Measurements from ENCODE around the gene GPR107.

The GPR107 gene

DNA sequence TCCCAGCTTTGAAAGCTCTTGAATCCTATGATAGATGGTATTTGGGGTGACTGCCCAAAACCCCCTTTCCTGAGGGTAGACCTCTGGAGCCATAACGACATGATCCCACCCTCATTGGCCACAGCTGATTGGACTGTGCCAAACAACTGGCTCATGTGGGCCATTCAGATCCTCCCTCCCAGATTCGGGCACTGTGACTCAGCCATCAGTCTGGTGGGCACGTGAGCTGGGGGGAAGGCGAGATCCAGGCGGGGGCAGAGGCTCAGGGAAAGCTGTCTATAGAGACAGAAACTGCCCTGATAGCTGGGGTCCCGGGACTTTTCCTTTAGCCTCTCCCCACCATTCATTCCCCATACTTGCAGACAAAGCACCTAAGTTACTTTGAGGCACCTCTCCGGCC is 103.4 kb downstream of the GPR107 start:
- no peak overlapping the region for H2AFZ ChIP-seq (ENCODE audit: low read depth)
- H3K36me3 ChIP-seq (ENCODE audit: insufficient read depth): no peaks in the 10 kb centered on the region
- H3K27me3 ChIP-seq (ENCODE audit: insufficient read depth, low read depth): no peaks in the 10 kb centered on the region
- no peak overlapping the region for H3K4me2 ChIP-seq
- TF ChIP-seq, protein P1, sequence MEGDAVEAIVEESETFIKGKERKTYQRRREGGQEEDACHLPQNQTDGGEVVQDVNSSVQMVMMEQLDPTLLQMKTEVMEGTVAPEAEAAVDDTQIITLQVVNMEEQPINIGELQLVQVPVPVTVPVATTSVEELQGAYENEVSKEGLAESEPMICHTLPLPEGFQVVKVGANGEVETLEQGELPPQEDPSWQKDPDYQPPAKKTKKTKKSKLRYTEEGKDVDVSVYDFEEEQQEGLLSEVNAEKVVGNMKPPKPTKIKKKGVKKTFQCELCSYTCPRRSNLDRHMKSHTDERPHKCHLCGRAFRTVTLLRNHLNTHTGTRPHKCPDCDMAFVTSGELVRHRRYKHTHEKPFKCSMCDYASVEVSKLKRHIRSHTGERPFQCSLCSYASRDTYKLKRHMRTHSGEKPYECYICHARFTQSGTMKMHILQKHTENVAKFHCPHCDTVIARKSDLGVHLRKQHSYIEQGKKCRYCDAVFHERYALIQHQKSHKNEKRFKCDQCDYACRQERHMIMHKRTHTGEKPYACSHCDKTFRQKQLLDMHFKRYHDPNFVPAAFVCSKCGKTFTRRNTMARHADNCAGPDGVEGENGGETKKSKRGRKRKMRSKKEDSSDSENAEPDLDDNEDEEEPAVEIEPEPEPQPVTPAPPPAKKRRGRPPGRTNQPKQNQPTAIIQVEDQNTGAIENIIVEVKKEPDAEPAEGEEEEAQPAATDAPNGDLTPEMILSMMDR (conservative IDR thresholded peaks at IDR 0.05; ENCODE audit: low read depth, low read length): no peak
- no peak overlapping the region for H3K27ac ChIP-seq
- no peaks in the 10 kb centered on the region for H3K79me2 ChIP-seq (ENCODE audit: insufficient read depth, low read depth)
- no peak overlapping the region for H3K4me3 ChIP-seq (IDR thresholded peaks at IDR 0.05; ENCODE audit: insufficient read depth, low read depth, low read length)
- no peak overlapping the region for H3K9ac ChIP-seq
- no peaks in the 10 kb centered on the region for H3K4me1 ChIP-seq (ENCODE audit: low read depth, poor library complexity, severe bottlenecking)
- no peaks in the 10 kb centered on the region for H4K20me1 ChIP-seq (ENCODE audit: insufficient read depth)

DNA sequence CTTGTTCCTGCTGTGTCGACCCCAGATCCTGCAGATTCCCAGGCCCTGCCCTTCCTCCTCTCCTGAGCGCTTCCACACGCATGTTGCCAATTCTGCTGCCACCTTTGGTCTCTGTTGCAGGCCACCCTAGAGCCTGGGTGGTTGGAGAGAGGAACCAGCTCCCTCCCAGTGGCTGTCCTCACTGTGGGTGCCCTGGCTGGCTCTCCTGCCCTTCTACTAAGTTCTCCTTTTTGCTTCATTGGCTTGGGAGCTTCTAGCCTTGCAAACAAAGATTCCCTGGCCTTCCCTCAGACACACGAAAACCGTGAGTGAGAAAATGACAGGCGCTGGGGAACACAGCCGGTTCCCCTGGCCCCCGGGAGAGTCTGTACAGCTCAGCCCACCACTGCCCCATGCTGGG is 104.3 kb downstream of the GPR107 start:
- H3K4me1 ChIP-seq (ENCODE audit: low read depth, poor library complexity, severe bottlenecking): no peaks in the 10 kb centered on the region
- no peak overlapping the region for H3K4me3 ChIP-seq (IDR thresholded peaks at IDR 0.05; ENCODE audit: insufficient read depth, low read depth, low read length)
- H4K20me1 ChIP-seq (ENCODE audit: insufficient read depth): no peaks in the 10 kb centered on the region
- H3K27ac ChIP-seq: no peak overlapping the region
- H3K27me3 ChIP-seq (ENCODE audit: insufficient read depth, low read depth): no peaks in the 10 kb centered on the region
- H3K79me2 ChIP-seq (ENCODE audit: insufficient read depth, low read depth): no peaks in the 10 kb centered on the region
- H3K9ac ChIP-seq: no peak overlapping the region
- no peaks in the 10 kb centered on the region for H3K36me3 ChIP-seq (ENCODE audit: insufficient read depth)
- H3K4me2 ChIP-seq: no peak overlapping the region
- no peak overlapping the region for H2AFZ ChIP-seq (ENCODE audit: low read depth)
- TF ChIP-seq, protein P1 (conservative IDR thresholded peaks at IDR 0.05; ENCODE audit: low read depth, low read length): no peak

DNA sequence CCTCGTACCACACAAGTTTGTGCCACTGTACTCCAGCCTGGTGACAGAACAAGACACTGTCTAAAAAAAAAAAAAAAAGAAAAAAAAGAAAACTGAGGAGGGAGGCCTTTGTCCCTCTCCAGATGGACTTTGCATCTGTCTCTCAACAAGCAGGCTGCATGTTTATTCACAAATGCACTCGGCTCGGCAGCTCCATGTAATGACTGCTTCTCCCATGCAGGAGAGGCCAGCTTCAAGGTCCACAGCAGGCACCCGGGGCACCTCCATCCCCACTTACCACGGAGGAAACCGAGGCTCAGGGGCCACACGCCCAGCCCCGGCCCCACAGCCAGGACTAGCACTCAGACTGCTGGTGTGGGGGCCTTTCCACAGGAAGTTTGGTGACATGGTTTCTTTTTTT is 105.4 kb downstream of the GPR107 start:
- Histone ChIP-seq H4K20me1 (ENCODE audit: insufficient read depth) (no peaks in the 10 kb centered on the region), H3K27ac (no peak overlapping the region), H3K79me2 (ENCODE audit: insufficient read depth, low read depth) (no peaks in the 10 kb centered on the region), H2AFZ (ENCODE audit: low read depth) (no peak overlapping the region), H3K9ac (no peak overlapping the region), H3K36me3 (ENCODE audit: insufficient read depth) (no peaks in the 10 kb centered on the region), H3K4me1 (ENCODE audit: low read depth, poor library complexity, severe bottlenecking) (no peaks in the 10 kb centered on the region), H3K27me3 (ENCODE audit: insufficient read depth, low read depth) (no peaks in the 10 kb centered on the region), H3K4me3 (IDR thresholded peaks at IDR 0.05; ENCODE audit: insufficient read depth, low read depth, low read length) (no peak overlapping the region), H3K4me2 (no peak overlapping the region)
- TF ChIP-seq, protein P1 (conservative IDR thresholded peaks at IDR 0.05; ENCODE audit: low read depth, low read length): no peak

DNA sequence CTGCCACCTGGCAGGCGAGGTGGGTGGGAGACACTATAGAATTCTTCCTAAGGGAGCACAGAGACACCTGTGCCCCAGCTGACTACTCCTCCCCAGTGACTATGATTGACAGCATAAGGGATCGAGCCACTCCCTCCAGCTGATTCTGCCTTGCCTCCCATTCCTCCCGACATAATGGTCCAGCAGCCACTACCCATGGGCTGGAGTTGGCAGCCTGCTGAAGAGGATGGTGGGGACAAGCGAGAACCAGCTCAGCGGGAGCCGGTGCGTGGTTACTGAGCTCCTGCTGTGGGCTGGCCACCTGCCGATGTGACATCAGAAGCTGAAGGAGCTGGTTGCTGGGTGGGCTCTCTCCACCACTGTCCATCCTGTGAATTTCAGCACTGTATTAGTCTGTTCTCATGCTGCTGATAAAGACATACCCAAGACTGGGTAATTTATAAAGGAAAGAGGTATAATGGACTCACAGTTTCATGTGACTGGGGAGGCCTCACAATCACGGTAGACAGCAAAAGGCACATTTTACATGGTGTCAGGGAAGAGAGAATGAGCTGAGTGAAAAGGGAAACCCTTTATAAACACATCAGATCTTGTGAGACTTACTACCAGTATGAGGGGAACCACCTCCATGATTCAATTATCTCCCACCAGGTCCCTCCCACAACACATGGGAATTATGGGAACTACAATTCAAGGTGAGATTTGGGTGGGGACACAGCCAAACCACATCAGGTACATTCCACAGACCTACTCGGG is 106.4 kb downstream of the GPR107 start:
- Histone ChIP-seq H4K20me1 (ENCODE audit: insufficient read depth) (no peaks in the 10 kb centered on the region), H3K27me3 (ENCODE audit: insufficient read depth, low read depth) (no peaks in the 10 kb centered on the region), H3K4me2 (no peak overlapping the region), H3K4me3 (IDR thresholded peaks at IDR 0.05; ENCODE audit: insufficient read depth, low read depth, low read length) (no peak overlapping the region), H3K36me3 (ENCODE audit: insufficient read depth) (no peaks in the 10 kb centered on the region), H3K9ac (no peak overlapping the region), H3K4me1 (ENCODE audit: low read depth, poor library complexity, severe bottlenecking) (no peaks in the 10 kb centered on the region), H2AFZ (ENCODE audit: low read depth) (no peak overlapping the region), H3K27ac (no peak overlapping the region), H3K79me2 (ENCODE audit: insufficient read depth, low read depth) (no peaks in the 10 kb centered on the region)
- TF ChIP-seq, protein P1 (conservative IDR thresholded peaks at IDR 0.05; ENCODE audit: low read depth, low read length): no peak

Data from KMS-11 (cell line).